ENCODE measurements around the gene PPP4R1.

- TF ChIP-seq ZNF274 (IDR thresholded peaks at IDR 0.05; ENCODE audit: low read depth, low read length) (no peak), YY1 (IDR thresholded peaks at IDR 0.05; ENCODE audit: insufficient read depth, insufficient read length) (no peak), SUZ12 (IDR thresholded peaks at IDR 0.05; ENCODE audit: extremely low read depth, insufficient read depth, insufficient read length) (no peak)
These were observed 46.2 kb downstream of the PPP4R1 start for GRCh38 chr18:9568186-9568585.
